Astrocyte of the spinal cord (primary cell): ENCODE measurements around the gene HIVEP3.

Experiments used
- DNase-seq: peaks from one replicate; pipeline ENCODE4 v3.0.0; 2011; ENCODE audit warnings: low read depth, low spot score
- H3K4me3 ChIP-seq: 2 replicates; pipeline ENCODE4 v1.5.1; 2011; ENCODE audit warnings: low read depth, mild to moderate bottlenecking, low read length, moderate library complexity
- in situ Hi-C: cut with HindIII; loops from 2 replicates; pipeline ENCODE4 v1.10.0; 2017; ENCODE audit warnings: low sequenced_read_pairs
- TF ChIP-seq, protein P1 (sequence below): IDR thresholded peaks from 2 replicates; pipeline ENCODE4 v1.5.1; 2012; ENCODE audit warnings: low read depth, mild to moderate bottlenecking, low read length, inconsistent platforms

The HIVEP3 gene

GRCh38 chr1:41529621-41530395 lies 388.9 kb downstream of the HIVEP3 start:
- in situ Hi-C loops = no loop called here
- no peak overlapping the region for H3K4me3 ChIP-seq
- TF ChIP-seq, protein P1, sequence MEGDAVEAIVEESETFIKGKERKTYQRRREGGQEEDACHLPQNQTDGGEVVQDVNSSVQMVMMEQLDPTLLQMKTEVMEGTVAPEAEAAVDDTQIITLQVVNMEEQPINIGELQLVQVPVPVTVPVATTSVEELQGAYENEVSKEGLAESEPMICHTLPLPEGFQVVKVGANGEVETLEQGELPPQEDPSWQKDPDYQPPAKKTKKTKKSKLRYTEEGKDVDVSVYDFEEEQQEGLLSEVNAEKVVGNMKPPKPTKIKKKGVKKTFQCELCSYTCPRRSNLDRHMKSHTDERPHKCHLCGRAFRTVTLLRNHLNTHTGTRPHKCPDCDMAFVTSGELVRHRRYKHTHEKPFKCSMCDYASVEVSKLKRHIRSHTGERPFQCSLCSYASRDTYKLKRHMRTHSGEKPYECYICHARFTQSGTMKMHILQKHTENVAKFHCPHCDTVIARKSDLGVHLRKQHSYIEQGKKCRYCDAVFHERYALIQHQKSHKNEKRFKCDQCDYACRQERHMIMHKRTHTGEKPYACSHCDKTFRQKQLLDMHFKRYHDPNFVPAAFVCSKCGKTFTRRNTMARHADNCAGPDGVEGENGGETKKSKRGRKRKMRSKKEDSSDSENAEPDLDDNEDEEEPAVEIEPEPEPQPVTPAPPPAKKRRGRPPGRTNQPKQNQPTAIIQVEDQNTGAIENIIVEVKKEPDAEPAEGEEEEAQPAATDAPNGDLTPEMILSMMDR = no peak
- DNase-seq = no peak

- DNase-seq = no peak
- TF ChIP-seq, protein P1 = no peak
- H3K4me3 ChIP-seq = no peak overlapping the region
- in situ Hi-C loops = no loop called here
Observed at GRCh38 chr1:41528726-41529605, 389.8 kb downstream of the HIVEP3 start.

GRCh38 chr1:41528106-41528505 lies 390.6 kb downstream of the HIVEP3 start:
- H3K4me3 ChIP-seq = no peak overlapping the region
- DNase-seq = no peak
- in situ Hi-C loops = no loop called here
- TF ChIP-seq, protein P1 = no peak

DNA sequence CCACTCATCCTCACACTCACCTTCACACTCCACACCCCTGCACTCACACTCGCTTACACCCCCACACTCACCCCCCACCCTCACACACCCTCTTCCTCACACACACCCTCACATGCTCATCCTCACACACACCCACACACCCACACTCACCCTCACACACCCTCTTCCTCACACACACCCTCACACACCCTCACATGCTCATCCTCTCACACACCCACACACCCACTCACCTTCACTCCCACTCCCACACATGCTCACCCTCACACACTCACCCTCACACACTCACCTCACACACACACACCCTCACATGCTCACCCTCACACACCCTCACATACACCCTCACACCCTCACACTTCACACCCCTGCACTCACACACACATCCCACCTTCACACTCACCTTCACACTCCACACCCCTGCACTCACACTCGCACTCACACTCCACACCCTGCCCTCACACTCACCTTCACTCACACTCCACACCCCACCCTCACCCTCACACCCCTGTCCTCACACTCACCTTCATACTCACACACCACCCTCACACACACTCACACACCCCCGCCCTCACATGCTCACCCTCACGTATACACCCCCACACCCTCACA lies 391.7 kb downstream of the HIVEP3 start:
- no peak for DNase-seq
- in situ Hi-C loops = no loop called here

DNA sequence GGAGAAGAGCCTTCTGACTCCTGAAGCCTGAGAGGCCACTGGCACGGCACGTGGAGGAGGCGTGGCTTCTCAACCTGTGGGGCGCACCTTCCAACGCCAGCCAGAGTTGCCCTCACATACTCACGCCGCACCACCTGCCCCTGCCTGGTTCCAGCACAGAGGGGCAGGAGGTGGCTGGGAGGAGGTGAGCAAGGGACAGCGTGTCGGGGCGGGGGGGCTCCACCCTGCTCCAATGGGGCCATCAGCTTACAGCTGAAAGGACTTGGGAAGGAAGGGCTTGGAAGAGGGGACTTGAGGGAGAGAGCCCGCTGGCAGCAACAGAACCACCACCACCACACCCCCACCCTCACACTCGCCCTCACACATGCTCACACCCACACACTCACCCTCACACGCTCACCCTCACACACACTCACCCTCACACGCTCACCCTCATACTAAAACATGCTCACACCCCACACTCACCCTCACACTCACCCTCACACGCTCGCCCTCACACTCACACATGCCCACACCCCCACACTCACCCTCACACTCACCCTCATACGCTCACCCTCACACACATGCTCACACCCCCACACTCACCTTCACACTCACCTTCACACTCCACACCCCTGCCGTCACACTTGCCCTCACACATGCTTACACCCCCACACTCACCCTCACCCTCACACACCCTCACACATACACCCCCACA lies 392.7 kb downstream of the HIVEP3 start:
- in situ Hi-C loops = no loop called here
- H3K4me3 ChIP-seq = no peak overlapping the region
- no peak for DNase-seq
- TF ChIP-seq, protein P1 = no peak

More for the DNA sequence above, 391.7 kb downstream of the HIVEP3 start:
- no peak overlapping the region for H3K4me3 ChIP-seq
- TF ChIP-seq, protein P1 = no peak
